Measurements from ENCODE around the gene MZT2B. TPM values are rescaled to one million over a fixed set of nuclear protein-coding genes. Genes with fewer than 3 reads are reported as not detected.
"Not testable (repeated sequence)": the region's sequence is repeated elsewhere in the genome, so short reads cannot be mapped to it uniquely, and the experiment has no call there.

The MZT2B gene
- total RNA-seq, 3 donors from 2014 or later (not counting 1 experiment from before 2014, with no cell fraction given) = 101 to 152 (median 133) TPM

DNA sequence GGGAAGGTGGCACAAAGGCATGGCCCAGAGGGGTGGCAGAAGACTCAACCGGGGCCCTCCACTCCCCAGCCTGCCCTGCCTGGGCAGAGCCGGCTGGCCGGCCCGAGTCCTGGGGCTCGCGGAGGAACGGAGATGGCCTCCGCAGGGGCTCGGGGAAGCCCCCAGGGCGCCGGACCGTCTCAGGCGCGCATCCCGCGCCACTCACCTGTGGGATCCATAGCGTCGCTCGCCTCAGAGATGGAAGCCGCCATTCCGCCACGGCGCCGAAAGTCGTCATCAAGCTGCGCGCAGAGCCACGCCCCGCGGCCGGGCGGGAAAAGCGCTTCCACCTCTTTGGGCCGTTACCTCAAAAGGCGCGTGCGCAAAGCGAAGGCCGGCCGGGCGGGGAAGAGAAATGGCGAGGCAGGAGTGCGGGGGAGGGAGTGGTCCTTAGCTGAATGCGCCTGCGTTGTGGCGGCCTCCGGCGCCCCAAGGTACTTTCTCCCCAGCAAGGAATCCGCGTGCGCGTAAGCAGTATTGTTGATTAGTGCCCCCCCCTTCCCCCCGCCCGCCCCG is 660 bp upstream of the MZT2B start, which contains the start of gene SMPD4:
Gene SMPD4, minus strand, starts transcription at position 278 of the 555 bp plus-strand sequence. CDS start 5,010 bp downstream, outside the sequence.
- H3K4me1 ChIP-seq (ENCODE audit: control insufficient read depth, insufficient read depth, low read length) = peaks cover 25% of the 10 kb centered on the region
- Mint-ChIP-seq H3K36me3 (no peaks in the 10 kb centered on the region), H3K4me1 (peaks cover 16 to 28% of the 10 kb centered on the region in 2 donors), H3K9me3 (no peaks in the 10 kb centered on the region), H3K4me3 (peak within 1 kb of the TSS; percentile 89), H3K27me3 (ENCODE audit: low read depth in 2 of 2) (no peaks in the 10 kb centered on the region), H3K27ac (peak within 1 kb of the TSS; percentile 87 to 91)
- no peaks in the 10 kb centered on the region for H3K9me3 ChIP-seq (ENCODE audit: control insufficient read depth, insufficient read depth, low read length)
- DNase-seq (peak; percentile 97 to 98), ATAC-seq (peak; percentile 74 to 88 (median 79))
- peak within 1 kb of the TSS; percentile 65 for H3K4me3 ChIP-seq (ENCODE audit: low read length)
- no peaks in the 10 kb centered on the region for H3K36me3 ChIP-seq (ENCODE audit: control insufficient read depth, insufficient read depth, low read length)
- intact Hi-C loops (cut with micrococcal nuclease) = no loop called here
- H3K27me3 ChIP-seq (ENCODE audit: control insufficient read depth, insufficient read depth, low read length) = no peaks in the 10 kb centered on the region
- peak within 1 kb of the TSS; percentile 82 for H3K27ac ChIP-seq (ENCODE audit: low read length)
- TF ChIP-seq, protein P1, sequence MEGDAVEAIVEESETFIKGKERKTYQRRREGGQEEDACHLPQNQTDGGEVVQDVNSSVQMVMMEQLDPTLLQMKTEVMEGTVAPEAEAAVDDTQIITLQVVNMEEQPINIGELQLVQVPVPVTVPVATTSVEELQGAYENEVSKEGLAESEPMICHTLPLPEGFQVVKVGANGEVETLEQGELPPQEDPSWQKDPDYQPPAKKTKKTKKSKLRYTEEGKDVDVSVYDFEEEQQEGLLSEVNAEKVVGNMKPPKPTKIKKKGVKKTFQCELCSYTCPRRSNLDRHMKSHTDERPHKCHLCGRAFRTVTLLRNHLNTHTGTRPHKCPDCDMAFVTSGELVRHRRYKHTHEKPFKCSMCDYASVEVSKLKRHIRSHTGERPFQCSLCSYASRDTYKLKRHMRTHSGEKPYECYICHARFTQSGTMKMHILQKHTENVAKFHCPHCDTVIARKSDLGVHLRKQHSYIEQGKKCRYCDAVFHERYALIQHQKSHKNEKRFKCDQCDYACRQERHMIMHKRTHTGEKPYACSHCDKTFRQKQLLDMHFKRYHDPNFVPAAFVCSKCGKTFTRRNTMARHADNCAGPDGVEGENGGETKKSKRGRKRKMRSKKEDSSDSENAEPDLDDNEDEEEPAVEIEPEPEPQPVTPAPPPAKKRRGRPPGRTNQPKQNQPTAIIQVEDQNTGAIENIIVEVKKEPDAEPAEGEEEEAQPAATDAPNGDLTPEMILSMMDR (IDR thresholded peaks at IDR 0.05) = no peak
- WGBS (ENCODE audit: insufficient coverage) = under 1% methylated on average over 55 of the region's 55 CpGs

DNA sequence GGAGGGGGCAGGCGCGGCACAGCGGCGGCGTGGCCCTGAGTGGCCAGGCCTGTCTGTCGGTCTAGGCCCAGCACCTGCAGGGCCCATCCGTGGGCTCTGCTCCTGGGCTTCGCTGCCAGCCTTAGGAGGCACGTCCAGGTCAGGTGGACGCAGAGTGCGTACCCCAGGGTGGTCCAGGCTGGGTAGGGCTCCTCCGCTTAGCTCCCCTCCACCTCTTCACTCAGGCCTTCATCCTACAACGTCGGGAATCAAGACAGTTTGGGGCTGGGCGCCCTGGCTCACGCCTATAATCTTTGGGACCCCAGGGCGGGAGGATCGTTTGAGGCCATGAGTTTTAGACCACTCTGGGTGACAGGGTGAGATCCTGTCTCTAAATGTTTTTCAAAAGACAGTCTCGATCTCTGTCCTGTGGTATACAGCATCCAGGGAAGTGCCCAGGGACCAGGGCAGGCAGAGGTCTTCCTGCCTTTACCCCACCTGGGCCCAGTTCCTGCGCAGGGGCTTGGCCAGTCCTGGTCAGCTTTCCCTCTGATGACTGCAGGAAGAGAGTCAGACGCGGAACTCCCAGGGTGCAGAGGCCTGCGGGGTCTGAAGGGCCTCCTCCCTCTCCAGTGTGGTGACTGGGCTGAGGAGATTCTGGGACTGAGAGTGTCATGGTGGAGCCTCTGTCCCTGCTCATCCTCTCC is 907 bp downstream of the MZT2B start:
- not testable (repeated sequence) for ATAC-seq
- peak overlapping the region; percentile 25 for H3K27ac ChIP-seq (ENCODE audit: low read length)

DNA sequence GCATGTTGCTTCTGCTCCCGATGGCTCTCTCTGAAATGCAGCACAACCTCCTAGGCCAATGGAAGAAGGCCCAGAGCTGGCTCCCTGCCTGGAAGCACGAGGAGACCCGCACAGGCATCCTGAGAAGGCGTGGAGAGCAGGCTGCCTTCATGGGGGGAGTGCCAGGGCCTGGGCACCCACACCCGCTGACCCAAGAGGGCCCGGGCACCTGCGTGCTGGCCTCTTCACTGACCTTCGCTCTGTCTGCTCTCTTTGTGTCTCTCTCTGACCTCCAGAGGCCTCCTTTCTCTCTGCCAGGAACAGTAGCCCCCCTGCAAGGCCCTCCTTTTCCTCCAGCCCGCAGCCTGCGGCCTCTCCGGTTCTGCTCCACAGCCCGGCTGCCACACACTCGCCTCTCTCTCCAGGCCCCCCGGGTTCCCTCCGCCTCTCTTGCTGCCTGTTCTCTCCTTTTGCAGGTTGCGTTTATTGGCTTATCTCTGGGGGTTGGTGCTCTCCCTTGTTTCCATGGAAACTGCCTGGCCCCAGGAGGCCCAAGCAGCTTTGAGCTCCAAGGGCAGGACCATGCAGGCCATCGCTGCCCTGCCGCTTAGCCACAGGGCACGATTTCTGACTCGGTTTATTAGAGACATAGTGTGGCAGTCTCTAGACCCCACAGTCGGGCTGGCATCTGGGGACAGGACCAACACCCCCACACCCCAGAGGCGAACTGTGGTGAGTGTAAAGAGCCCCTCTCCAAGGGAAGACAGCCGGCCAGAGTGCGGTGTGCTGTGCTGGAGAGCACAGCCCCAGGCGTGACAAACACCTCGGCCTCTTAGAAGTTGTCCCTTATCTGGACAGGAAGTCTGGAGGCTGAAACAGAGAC is 1.7 kb downstream of the MZT2B start:
- DNase-seq = no peak
- intact Hi-C loops (cut with micrococcal nuclease) = no loop called here
- Histone ChIP-seq H3K27ac (ENCODE audit: low read length) (no peak overlapping the region), H3K9me3 (ENCODE audit: control insufficient read depth, insufficient read depth, low read length) (no peaks in the 10 kb centered on the region), H3K4me3 (ENCODE audit: low read length) (no peak overlapping the region), H3K27me3 (ENCODE audit: control insufficient read depth, insufficient read depth, low read length) (no peaks in the 10 kb centered on the region), H3K36me3 (ENCODE audit: control insufficient read depth, insufficient read depth, low read length) (no peaks in the 10 kb centered on the region), H3K4me1 (ENCODE audit: control insufficient read depth, insufficient read depth, low read length) (peaks cover 25% of the 10 kb centered on the region)
- H3K4me1 Mint-ChIP-seq = peaks cover 12 to 21% of the 10 kb centered on the region in 2 donors
- no peaks in the 10 kb centered on the region for H3K36me3 Mint-ChIP-seq
- H3K4me3 Mint-ChIP-seq = peak overlapping the region; percentile 78
- peak overlapping the region; percentile 62 to 82 for H3K27ac Mint-ChIP-seq
- H3K9me3 Mint-ChIP-seq = no peaks in the 10 kb centered on the region
- WGBS (ENCODE audit: insufficient coverage) = 95% methylated on average over 26 of the region's 26 CpGs
- no peaks in the 10 kb centered on the region for H3K27me3 Mint-ChIP-seq (ENCODE audit: low read depth in 2 of 2)
- no peak for ATAC-seq
- TF ChIP-seq, protein P1 (IDR thresholded peaks at IDR 0.05) = no peak

More for the DNA sequence above, 907 bp downstream of the MZT2B start:
- H3K4me3 ChIP-seq (ENCODE audit: low read length) = peak overlapping the region; percentile 25
- not testable (repeated sequence) for H3K27me3 ChIP-seq (ENCODE audit: control insufficient read depth, insufficient read depth, low read length); H3K27me3 Mint-ChIP-seq (ENCODE audit: low read depth in 2 of 2); H3K9me3 Mint-ChIP-seq; H3K9me3 ChIP-seq (ENCODE audit: control insufficient read depth, insufficient read depth, low read length); H3K36me3 ChIP-seq (ENCODE audit: control insufficient read depth, insufficient read depth, low read length); H3K36me3 Mint-ChIP-seq
- intact Hi-C loops (cut with micrococcal nuclease) = loop anchor here (1.0 kb wide), 1 partner anchor 159 kb away; the partner anchor contains the start of gene IMP4
- Mint-ChIP-seq H3K27ac (peak overlapping the region; percentile 62 to 82), H3K4me3 (peak overlapping the region; percentile 49), H3K4me1 (peaks cover 12 to 24% of the 10 kb centered on the region in 2 donors)
- H3K4me1 ChIP-seq (ENCODE audit: control insufficient read depth, insufficient read depth, low read length) = peaks cover 25% of the 10 kb centered on the region
- DNase-seq = peak in 1 of 2 donors; percentile 22
- WGBS (ENCODE audit: insufficient coverage) = 37% methylated on average over 22 of the region's 23 CpGs

DNA sequence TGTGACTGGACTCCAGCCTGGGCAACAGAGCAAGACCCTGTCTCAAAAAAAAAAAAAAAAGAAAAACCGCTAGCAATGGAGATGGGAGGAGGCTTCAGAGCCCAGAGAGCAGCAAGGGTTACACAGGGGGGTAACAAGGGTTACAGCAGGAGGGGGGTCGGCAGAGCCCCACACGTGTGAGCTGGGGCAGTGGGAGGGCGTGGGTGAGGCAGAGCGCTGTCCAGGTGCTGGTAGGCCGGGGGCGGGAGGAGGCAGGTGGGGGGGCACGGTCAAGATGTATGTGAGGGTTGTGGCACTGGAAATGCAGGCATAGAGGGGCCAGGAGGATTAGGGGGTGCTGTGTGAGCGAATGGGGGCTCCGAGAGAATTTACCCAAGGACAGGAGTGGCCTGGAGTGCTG is 3.4 kb downstream of the MZT2B start:
- Histone ChIP-seq H3K4me1 (ENCODE audit: control insufficient read depth, insufficient read depth, low read length) (peaks cover 20% of the 10 kb centered on the region), H3K27me3 (ENCODE audit: control insufficient read depth, insufficient read depth, low read length) (no peaks in the 10 kb centered on the region), H3K27ac (ENCODE audit: low read length) (no peak overlapping the region), H3K36me3 (ENCODE audit: control insufficient read depth, insufficient read depth, low read length) (no peaks in the 10 kb centered on the region), H3K9me3 (ENCODE audit: control insufficient read depth, insufficient read depth, low read length) (no peaks in the 10 kb centered on the region), H3K4me3 (ENCODE audit: low read length) (no peak overlapping the region)
- no peaks in the 10 kb centered on the region for H3K27me3 Mint-ChIP-seq (ENCODE audit: low read depth in 2 of 2)
- WGBS (ENCODE audit: insufficient coverage) = 72% methylated on average over 3 of the region's 10 CpGs
- H3K4me3 Mint-ChIP-seq = no peak overlapping the region
- H3K27ac Mint-ChIP-seq = peak overlapping the region in 1 of 2 donors; percentile 48
- intact Hi-C loops (cut with micrococcal nuclease) = no loop called here
- no peak for DNase-seq
- H3K36me3 Mint-ChIP-seq = no peaks in the 10 kb centered on the region
- H3K4me1 Mint-ChIP-seq = peaks cover 12 to 21% of the 10 kb centered on the region in 2 donors
- H3K9me3 Mint-ChIP-seq = no peaks in the 10 kb centered on the region
- TF ChIP-seq, protein P1 (IDR thresholded peaks at IDR 0.05) = no peak
- ATAC-seq = no peak

Measured in natural killer cell (primary cell).